HepG2 (cell line): ENCODE data around the gene NDST1. TPM values are rescaled to one million over a fixed set of nuclear protein-coding genes. Genes with fewer than 3 reads are reported as not detected.
A peak's percentile ranks its signal among the peaks of the same experiment; 100 is the strongest.

ENCODE experiments used
- ARID5B ChIP-seq: IDR thresholded peaks from 2 replicates; pipeline ENCODE4 v1.4.0; 2020; ENCODE audit warnings: mild to moderate bottlenecking, missing genetic modification reagents
- CREM ChIP-seq, 2 experiments: sonication (generic) in 1 of 2; formaldehyde crosslinking in 1 of 2; IDR thresholded peaks; 2 replicates each; pipeline versions ENCODE4 v1.4.0 to v1.6.1; 2016 to 2020; ENCODE audit warnings: antibody characterized with exemption in 1 of 2, mild to moderate bottlenecking in 1 of 2, missing genetic modification reagents in 1 of 2
- NONO ChIP-seq, 2 experiments: fragments of 450-650 bp in 1 of 2; sonication (generic) in 1 of 2; formaldehyde crosslinking in 1 of 2; IDR thresholded peaks in 1 of 2; conservative IDR thresholded peaks in 1 of 2; 2 replicates each; pipeline versions ENCODE4 v1.6.1 to v1.8.0; 2017 to 2022; ENCODE audit warnings: mild to moderate bottlenecking in 1 of 2, missing genetic modification reagents in 1 of 2, moderate library complexity in 1 of 2
- SP2 ChIP-seq: sonication (generic); formaldehyde crosslinking; IDR thresholded peaks from 2 replicates; pipeline ENCODE4 v1.5.1; 2020; ENCODE audit warnings: mild to moderate bottlenecking, missing genetic modification reagents
- ZNF121 ChIP-seq: sonication (generic); formaldehyde crosslinking; IDR thresholded peaks from 2 replicates; pipeline ENCODE4 v1.5.0; 2020; ENCODE audit warnings: mild to moderate bottlenecking, missing genetic modification reagents
- ZNF501 ChIP-seq: sonication (generic); formaldehyde crosslinking; IDR thresholded peaks from 2 replicates; pipeline ENCODE4 v1.5.1; 2020; ENCODE audit warnings: mild to moderate bottlenecking, moderate library complexity, missing genetic modification reagents
- polyA plus RNA-seq, 8 experiments: library from polyadenylated mRNA; depleted of rRNA in 3 of 8; stranded (reverse) in 7 of 8; unstranded in 1 of 8; fragments of >200 nt; fragmentation: Illumina TruSeq in 4 of 8; extraction: Trizol in 4 of 8; gene quantifications; 2 replicates each; pipeline versions ENCODE4 v1.2.1 to v1.2.3, GENCODE V29; 2011 to 2016; ENCODE audit warnings: low read depth in 4 of 8, missing spikeins in 1 of 8, mixed read lengths in 1 of 8; ENCODE audit not compliant: insufficient read depth in 1 of 8
- total RNA-seq, 5 experiments: library from RNA; depleted of rRNA; stranded (reverse); fragments of >200 nt; fragmentation: Illumina TruSeq; extraction: Trizol; gene quantifications; 2 replicates each; pipeline ENCODE4 v1.2.3, GENCODE V29; 2016; ENCODE audit warnings: low read depth in 1 of 5

The NDST1 gene
- total and polyA plus RNA-seq, 2 of the 13 experiments (the other 11 are each of a cell fraction or from before 2014, with no cell fraction given), result 23.8 to 26.2 TPM

GRCh38 chr5:150510460-150511263 lies 2.7 kb downstream of the NDST1 start (continued):
- peak; percentile 88 for TF ChIP-seq ARID5B
- no peak; the same call in 1 of the 2 replicates for TF ChIP-seq ZNF501
- TF ChIP-seq SP2 (CRISPR knock-in tag), result no peak
- peak; percentile 97 for TF ChIP-seq ZNF121 (CRISPR knock-in tag)
- peak; percentile 72; the same call in 1 of the 2 replicates for TF ChIP-seq CREM (IDR thresholded peaks at IDR 0.05)
- no peak for TF ChIP-seq CREM (CRISPR knock-in tag; IDR thresholded peaks at IDR 0.05)
- no peak for TF ChIP-seq NONO (IDR thresholded peaks at IDR 0.05)
- peak; percentile 77 for TF ChIP-seq NONO (CRISPR knock-in tag; conservative IDR thresholded peaks at IDR 0.05)
